Heart left ventricle (tissue), 13 donors: ENCODE measurements around the gene PRXL2B.
"Not testable (repeated sequence)": the region's sequence is repeated elsewhere in the genome, so short reads cannot be mapped to it uniquely, and the experiment has no call there.

Experiments
- CTCF ChIP-seq, 12 donors: fragments of 200-600 bp; sonication (generic) in 4 of 12; IDR thresholded peaks; one replicate each; pipeline versions ENCODE4 v1.5.0 to v1.8.0; 2018 to 2022; ENCODE audit warnings: antibody characterized with exemption in 12 of 12, mild to moderate bottlenecking in 5 of 12
- POLR2A ChIP-seq, 2 donors: fragments of 450-650 bp; IDR thresholded peaks; one replicate each; pipeline ENCODE4 v1.6.1; 2017; ENCODE audit warnings: antibody characterized with exemption in 2 of 2, mild to moderate bottlenecking in 2 of 2, moderate library complexity in 2 of 2
- donor health status: ischemic (EF 13 %, LVEDD 7.1; RV severe dilation, severe dysfunction).
- donor health status: DM: no; HTN: yes; CAD: no.
- donor health status: DM: no; HTN: no; CAD: no.
- donor health status: ischemic (EF 25% LVEDD 6.9; RV normal size, moderate dysfunction).
- donor health status: ischemic (EF 25% LVEDD 5.7; RV mildly dilated, moderate dysfunction).
- donor health status: ischemic (EF 35%, LVEDD 5.7; RV mildly dilated, moderate dysfunction).
- donor health status: nonischemic (EF 11% LVEDD 7.7; RV severe dilation, severe dysfunction).
- donor health status: DM: yes; HTN: yes; CAD: no.
- donor health status: PGD.
- donor health status: ischemic (EF 29% LVEDD 5.4; RV normal size, mild dysfunction).
- donor health status: nonischemic (EF 23%, LVEDD 6.1; RV moderate dilation, normal function).

- not testable (repeated sequence) for TF ChIP-seq CTCF, POLR2A (IDR thresholded peaks at IDR 0.05)
These were observed 16.9 kb upstream of the PRXL2B start for GRCh38 chr1:2569703-2570102.
